A204.1 (cell line): ENCODE results near the gene GAB1.

Source experiments
- FAIRE-seq: peaks from 2 replicates; lab custom pipeline; 2012; peaks lifted over from hg19 to GRCh38; lab: Jason Lieb, UNC

GAB1 gene

DNA sequence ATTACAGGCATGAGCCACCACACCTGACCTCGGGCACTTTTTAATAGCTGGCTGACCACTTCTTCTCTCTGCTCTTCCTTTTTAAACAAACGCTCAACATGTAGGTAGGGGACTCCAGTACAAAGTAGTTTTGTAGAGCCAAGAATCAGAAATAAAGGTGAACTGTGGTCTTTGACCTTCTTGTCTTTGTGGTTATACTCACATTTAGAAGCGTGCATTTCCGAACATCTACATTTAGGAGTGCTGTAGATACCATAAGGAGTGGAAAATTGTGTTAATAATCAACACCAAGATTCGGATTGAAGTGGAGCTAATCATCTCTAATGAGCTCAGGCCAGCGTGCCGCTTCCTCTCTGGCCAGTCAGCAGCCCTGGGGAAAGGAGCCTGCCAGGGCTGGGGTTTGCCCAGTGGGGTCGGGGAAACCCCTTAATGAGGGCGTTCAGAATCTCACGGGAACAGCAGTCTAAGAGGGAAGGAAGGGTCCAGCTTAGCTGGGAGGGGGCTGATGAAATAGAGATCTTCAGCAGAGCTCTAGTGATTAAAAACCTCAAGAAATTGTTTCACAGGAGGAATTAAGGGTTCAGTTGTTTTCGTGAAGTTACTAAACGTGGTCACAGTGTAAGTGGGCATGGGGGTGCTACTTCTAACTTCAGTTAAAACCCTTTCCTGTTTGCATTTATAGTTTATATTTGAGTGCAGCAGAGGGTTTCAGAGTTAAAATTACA, 81.2 kb downstream of the GAB1 start:
- FAIRE-seq = no peak

DNA sequence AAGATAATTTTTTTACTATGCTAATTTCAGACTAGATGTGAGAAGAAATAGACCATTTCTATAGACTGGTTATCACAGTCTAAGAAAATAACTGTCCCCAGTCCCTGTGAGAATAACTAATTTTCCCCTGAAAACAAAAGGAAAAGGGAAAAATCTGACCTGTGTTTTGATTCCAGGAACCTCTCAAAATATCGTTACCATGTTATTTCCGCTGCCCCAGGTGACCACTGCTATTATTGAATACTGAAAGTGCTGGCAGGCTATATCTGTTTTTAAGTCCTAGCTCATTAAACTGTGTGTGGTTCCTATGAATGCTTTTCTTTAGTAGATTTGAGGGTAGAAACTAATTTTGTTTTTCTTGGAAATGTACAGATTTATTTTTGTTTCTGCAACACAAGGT, 83.6 kb downstream of the GAB1 start:
- no peak for FAIRE-seq

DNA sequence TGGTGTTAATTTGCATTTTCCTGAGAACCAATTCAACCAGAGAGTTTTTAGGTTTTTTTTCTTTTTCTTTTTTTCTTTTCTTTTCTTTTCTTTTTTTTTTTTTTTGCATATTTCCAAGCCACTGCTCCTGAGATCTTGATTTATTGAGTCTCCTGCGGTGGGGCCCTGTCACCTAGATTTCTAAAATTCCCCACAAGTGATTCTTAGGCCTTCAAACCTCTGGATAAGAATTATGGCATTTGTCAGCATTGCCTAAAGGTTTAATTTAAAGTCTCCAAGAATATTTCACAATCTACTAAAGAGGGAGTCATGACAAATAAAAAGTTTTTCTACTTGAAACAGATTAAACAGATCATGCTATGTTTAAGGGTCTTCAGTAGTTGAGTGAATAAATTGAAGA, 84.9 kb downstream of the GAB1 start:
- no peak for FAIRE-seq

GRCh38 chr4:143424276-143424675, 87.6 kb downstream of the GAB1 start:
- FAIRE-seq = no peak

GRCh38 chr4:143431526-143432257, 95.0 kb downstream of the GAB1 start:
- FAIRE-seq = no peak

GRCh38 chr4:143432258-143432591, 95.5 kb downstream of the GAB1 start:
- FAIRE-seq = no peak

- FAIRE-seq = no peak
These were observed 96.6 kb downstream of the GAB1 start for GRCh38 chr4:143433231-143433630.

- no peak for FAIRE-seq
These were observed 99.3 kb downstream of the GAB1 start for GRCh38 chr4:143435955-143436354.

GRCh38 chr4:143437476-143437875, 100.8 kb downstream of the GAB1 start:
- no peak for FAIRE-seq

GRCh38 chr4:143437937-143438336, 101.3 kb downstream of the GAB1 start:
- FAIRE-seq = no peak

- no peak for FAIRE-seq
These were observed 102.0 kb downstream of the GAB1 start for GRCh38 chr4:143438710-143439109.

DNA sequence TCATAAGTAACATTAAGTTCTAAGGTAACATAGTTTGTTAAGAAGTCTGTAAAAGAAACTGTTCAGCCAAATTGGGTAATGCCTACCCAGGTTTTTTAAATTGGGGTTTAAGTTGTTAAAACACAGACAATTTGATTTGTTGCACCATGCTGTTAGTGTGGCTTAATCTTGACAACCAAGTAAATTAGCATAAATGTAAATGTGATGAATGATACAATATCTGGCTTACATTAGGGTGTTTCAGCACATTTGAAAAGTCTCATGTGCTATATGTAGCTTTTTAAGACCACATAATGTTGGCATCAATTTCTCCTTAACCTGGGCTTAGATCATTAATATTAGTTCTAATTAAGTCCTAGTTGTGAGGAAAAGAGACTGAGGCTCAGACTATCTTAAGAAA, 104.4 kb downstream of the GAB1 start:
- no peak for FAIRE-seq

GRCh38 chr4:143441678-143442077, 105.0 kb downstream of the GAB1 start:
- FAIRE-seq = no peak

GRCh38 chr4:143443728-143444127, 107.1 kb downstream of the GAB1 start:
- no peak for FAIRE-seq

DNA sequence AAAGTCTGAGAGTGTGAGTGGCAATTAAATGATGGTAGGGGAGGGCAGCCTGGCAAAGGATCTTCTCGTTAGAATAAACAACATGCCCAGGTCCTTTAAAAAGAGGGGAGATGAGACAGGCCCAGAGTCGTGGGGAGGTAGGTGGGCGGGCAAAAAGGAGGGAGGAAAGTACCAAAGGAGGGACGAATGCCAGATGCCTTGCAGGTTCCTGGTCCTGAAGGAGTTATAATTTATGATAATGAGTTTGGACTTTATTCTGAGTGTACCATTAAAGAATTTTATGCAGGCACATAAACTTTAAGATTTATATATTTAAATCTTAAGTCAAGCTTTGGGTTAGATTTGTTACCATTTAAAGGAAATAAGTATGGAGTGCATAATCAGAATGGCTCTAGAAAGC, 114.5 kb downstream of the GAB1 start:
- no peak for FAIRE-seq

DNA sequence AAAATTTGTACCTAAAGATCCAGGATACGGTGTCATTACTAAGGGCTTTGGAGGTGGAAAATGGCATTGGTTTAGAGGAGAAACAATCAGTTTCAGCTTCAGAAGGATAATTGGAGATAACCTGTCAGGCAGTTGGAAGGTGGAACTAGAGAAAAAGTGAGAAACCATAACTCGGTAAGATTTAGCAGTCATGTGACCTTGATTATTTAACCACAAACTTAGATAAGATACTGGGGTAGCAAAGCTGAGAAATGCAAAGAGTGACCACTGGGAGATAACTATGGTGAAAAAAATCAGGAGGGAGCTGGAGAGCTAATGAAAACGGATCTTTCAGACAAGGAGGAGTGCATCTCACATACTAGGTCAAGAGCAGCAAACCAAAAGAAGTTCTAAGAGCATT, 118.5 kb downstream of the GAB1 start:
- no peak for FAIRE-seq

GRCh38 chr4:143458966-143459365, 122.3 kb downstream of the GAB1 start:
- FAIRE-seq = peak; percentile 55

- no peak for FAIRE-seq
These were observed 136.9 kb downstream of the GAB1 start for GRCh38 chr4:143473334-143474126.

DNA sequence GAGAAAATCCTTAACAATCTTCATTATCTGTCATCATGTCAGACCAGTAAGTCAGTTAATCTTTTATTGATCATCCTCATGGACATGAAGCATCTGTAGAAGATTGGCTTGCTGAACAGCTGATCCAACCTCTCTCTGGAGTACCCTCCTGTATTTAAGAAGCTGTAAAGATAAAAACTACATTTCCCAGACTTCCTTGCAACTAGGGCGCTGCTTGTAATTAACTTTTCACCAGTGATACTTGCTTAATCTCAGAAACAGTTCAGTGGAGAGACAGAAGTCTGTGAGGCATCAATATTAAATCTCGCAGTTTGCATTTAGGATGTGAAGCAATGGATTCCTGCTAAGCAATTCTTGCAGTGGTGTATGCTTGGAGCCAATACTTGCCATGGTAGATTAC, 140.8 kb downstream of the GAB1 start:
- FAIRE-seq = no peak

DNA sequence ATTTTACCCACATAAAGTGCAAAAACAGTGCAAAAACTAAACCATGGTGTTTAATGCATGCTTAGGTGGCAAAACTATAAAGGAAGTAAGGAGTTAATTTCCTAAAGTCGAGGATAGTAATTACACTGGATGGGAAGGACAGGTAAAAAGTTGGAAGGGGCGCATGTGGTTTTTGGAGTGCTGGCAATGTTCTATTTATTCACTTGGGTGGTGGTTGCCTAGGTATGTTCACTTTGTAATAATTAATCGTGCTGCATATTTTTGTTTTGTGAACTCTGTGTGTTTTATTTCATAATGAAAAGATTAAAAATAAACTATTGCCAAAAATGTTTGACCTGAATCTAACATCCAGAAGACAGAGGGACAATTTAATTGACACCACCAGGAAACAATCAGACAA, 144.7 kb downstream of the GAB1 start:
- FAIRE-seq = no peak

DNA sequence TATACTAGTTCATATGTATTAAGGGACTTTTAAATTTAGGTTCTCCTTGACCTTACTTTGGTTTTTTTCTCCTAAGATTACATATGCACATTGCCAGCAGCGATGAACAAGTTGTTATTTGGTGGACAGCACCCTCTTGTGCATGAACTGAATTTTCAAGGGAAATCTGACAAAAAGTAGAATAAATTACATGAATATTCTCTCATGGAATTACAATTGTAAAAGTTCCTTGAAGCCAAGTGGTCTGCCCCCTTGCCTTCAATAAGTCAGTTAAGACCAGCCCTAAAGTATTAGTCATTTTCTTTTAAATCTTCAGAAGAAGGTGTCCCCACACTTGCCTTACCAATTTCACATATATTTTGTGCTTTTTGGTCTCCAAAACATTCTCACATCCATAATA, 146.2 kb downstream of the GAB1 start:
- peak; percentile 97 for FAIRE-seq

DNA sequence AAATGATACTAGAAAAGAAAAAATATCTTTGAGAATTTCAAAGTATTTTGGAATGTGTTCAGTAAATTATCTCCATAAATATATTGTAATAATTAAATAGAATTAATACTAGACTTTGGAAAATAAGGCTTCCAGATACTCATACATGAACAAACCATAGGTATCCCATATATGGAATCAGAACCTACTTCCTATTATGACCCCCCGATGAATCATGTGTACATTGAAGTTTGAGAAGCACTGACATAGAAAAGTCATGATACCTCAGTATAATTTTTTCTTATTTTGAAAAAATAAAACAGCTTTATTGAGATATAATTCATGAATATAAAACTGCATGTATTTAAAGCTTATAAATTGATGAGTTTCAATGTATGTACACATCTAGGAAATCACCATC, 149.6 kb downstream of the GAB1 start:
- FAIRE-seq = no peak

GRCh38 chr4:143488687-143489086, 152.0 kb downstream of the GAB1 start:
- no peak for FAIRE-seq
